BLaER1 (cell line): Measurements from ENCODE around the gene RAPGEF3.

Experiments used
- H3K27ac ChIP-seq: shearing (Covaris generic); formaldehyde crosslinking; 2 replicates; pipeline ENCODE4 v1.8.1; 2022
- H3K27me3 ChIP-seq: shearing (Covaris generic); formaldehyde crosslinking; 2 replicates; pipeline ENCODE4 v1.8.1; 2022
- H3K36me3 ChIP-seq: shearing (Covaris generic); formaldehyde crosslinking; 2 replicates; pipeline ENCODE4 v1.8.1; 2022
- H3K4me1 ChIP-seq: shearing (Covaris generic); formaldehyde crosslinking; 2 replicates; pipeline ENCODE4 v1.8.1; 2022
- H3K4me2 ChIP-seq: shearing (Covaris generic); formaldehyde crosslinking; 2 replicates; pipeline ENCODE4 v1.8.1; 2022
- H3K4me3 ChIP-seq: shearing (Covaris generic); formaldehyde crosslinking; 2 replicates; pipeline ENCODE4 v1.8.1; 2022
- H3K9ac ChIP-seq: shearing (Covaris generic); formaldehyde crosslinking; 2 replicates; pipeline ENCODE4 v1.8.1; 2022
- H3K9me3 ChIP-seq: shearing (Covaris generic); formaldehyde crosslinking; 2 replicates; pipeline ENCODE4 v1.8.1; 2022
- H4K20me1 ChIP-seq: shearing (Covaris generic); formaldehyde crosslinking; 2 replicates; pipeline ENCODE4 v1.8.1; 2022
- Cebpa-rat ChIP-seq: shearing (Covaris generic); IDR thresholded peaks from 2 replicates; pipeline ENCODE4 v1.8.1; 2022

The RAPGEF3 gene

DNA sequence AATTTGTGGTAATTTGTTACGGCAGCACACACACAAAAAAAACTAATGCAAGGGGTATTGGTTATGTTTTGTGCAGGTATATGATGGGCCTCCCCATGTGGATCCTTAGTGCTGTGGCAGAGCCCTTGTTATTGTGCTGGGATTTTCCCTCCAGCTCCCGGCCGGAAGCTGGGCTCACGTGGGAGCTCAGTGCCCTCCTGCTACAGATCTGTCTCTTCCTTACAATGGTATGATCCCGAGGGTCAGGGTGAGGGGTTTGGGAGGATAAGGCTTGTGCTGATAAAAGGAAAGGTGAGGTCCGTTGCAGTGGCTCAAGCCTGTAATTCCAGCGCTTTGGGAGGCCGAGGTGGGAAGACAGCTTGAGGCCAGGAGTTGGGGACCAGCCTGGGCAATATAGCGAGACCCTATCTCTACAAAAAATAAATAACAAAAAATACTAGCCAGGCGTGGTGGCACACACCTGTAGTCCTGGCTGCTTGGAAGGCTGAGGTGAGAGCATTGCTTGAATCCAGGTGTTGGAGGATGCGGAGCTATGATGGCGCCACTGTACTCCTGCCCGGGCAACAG lies 13.5 kb upstream of the RAPGEF3 start:
- Histone ChIP-seq H3K4me1 (peaks cover 53% of the 10 kb centered on the region), H3K4me3 (0 out of 2 replicates have a peak overlapping the region, but pooled peaks have one; percentile 83), H3K27ac (no peak overlapping the region), H3K27me3 (no peaks in the 10 kb centered on the region), H3K9me3 (no peaks in the 10 kb centered on the region), H4K20me1 (peaks cover 20% of the 10 kb centered on the region), H3K36me3 (no peaks in the 10 kb centered on the region), H3K4me2 (peak overlapping the region; percentile 94), H3K9ac (no peak overlapping the region)
- TF ChIP-seq Cebpa-rat, result no peak

DNA sequence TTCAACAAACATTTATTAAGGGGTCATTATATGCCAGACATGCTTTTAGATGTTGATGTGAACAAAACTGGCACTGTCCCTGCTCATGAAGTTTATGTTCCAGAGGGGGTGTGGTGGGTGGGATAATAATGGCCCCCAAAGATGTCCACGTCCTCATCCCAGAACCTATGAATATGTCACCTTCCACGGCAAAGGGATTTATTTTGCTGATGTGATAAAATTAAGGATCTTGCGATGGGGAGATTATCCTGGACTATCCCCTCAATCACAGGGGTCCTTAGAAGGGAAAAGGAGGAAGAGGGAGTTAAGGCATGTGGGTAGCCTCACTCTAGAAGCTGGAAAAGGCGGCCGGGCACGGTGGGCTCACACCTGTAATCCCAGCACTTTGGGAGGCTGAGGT lies 12.6 kb upstream of the RAPGEF3 start:
- no peaks in the 10 kb centered on the region for H3K27me3 ChIP-seq
- H3K36me3 ChIP-seq, result no peaks in the 10 kb centered on the region
- H4K20me1 ChIP-seq, result peaks cover 18% of the 10 kb centered on the region
- H3K9me3 ChIP-seq, result no peaks in the 10 kb centered on the region
- no peak for TF ChIP-seq Cebpa-rat
- no peak overlapping the region for H3K4me2 ChIP-seq
- H3K27ac ChIP-seq, result no peak overlapping the region
- no peak overlapping the region for H3K9ac ChIP-seq
- H3K4me3 ChIP-seq, result no peak overlapping the region
- peaks cover 53% of the 10 kb centered on the region for H3K4me1 ChIP-seq

DNA sequence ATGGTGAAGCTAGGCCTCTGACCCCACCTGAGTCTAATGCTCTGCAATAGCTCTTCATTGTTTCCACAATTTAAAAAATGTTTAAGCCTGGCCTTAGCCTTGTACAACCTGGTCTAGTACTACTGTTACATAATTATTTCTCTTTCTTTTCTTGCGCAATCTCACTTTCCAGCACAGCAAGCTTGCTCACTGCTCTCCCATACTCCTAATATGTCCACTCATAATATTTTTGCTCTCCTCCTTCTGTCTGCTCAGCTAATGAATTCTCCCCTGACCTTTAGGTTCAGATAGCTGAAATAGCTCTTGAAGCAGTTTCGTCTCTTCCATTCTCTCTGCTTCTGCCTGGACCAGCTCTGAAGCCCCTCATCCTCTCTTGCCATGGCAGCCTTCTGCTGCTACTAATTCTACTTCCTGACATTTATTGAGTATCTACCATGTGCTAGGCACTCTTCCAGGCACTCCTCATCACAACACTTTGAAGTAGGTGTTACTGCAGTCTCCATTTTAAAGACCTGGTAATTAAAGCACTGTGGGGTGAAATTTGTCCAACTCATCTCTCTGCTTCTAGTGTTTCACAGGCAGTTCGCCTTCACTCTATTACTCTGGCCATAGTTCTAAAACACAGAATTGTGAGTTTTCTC lies 11.5 kb upstream of the RAPGEF3 start:
- Histone ChIP-seq H3K27me3 (no peaks in the 10 kb centered on the region), H4K20me1 (peaks cover 7% of the 10 kb centered on the region), H3K36me3 (no peaks in the 10 kb centered on the region), H3K9me3 (no peaks in the 10 kb centered on the region), H3K27ac (no peak overlapping the region), H3K4me1 (peaks cover 53% of the 10 kb centered on the region), H3K9ac (no peak overlapping the region), H3K4me2 (no peak overlapping the region), H3K4me3 (no peak overlapping the region)
- TF ChIP-seq Cebpa-rat, result peak; percentile 94

DNA sequence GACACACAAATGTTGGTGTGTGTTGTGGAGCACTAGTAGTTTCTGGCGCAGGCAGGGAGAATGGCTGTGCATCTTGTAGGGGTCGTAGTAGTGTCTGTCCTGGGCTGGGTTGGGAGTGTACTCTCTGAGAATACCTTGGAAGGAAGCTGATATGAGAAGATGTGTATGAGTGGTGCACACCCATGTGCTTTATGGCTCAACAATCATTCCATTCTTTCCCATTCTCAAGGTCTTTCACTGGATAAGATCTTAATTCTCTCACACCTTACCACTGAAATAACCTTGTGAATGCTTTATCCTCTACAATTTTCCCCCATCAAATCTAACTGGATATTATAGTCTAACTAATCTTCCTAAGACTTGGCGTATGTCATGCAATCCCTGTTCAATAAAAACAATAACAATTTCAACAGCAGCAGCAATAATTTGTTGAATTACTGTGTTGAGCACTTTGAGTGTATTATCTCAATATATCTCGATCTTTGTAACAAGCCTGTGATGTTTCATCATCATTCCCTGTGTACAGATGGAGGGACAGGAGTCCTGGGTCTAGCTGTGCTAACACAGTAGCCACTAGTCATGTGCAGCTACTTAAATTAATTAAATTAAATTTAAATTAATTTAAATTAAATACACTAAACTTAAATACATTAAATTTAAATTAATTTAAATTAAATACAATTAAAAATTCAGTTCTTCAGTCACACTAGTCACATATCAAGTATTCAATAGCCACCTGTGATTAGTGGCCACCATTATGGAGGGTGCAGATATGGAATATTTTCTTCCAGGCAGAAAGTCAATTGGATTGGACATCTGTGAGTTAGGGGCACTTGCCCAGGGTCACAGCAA lies 10.8 kb upstream of the RAPGEF3 start:
- Histone ChIP-seq H3K4me3 (no peak overlapping the region), H3K27ac (no peak overlapping the region), H3K4me2 (no peak overlapping the region), H4K20me1 (peaks cover 1% of the 10 kb centered on the region), H3K9ac (no peak overlapping the region), H3K36me3 (no peaks in the 10 kb centered on the region), H3K9me3 (no peaks in the 10 kb centered on the region), H3K27me3 (no peaks in the 10 kb centered on the region), H3K4me1 (peaks cover 52% of the 10 kb centered on the region)
- TF ChIP-seq Cebpa-rat, result no peak

DNA sequence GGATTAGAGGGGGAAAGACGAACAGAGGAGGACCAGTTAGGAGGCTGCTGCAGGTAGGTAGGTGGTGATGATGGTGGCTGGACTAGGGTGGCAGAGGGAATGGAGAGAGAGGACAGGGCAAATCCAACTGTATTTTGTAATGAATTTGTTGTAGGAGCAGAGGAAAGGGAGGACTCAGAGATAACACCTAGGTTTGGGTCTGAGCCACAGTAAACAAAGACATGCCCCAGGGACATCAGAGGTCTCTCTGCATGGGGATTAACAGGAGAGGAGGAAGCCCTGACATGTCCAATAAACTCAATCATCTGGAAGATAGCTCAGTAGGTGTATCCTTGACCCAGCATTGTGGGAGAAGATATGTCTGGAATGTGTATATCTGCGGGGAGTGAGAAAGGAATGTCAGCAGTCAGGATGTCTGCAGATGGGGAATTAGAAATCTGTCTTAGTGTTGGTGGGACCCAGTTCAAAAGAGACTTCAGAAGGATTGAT lies 9.7 kb upstream of the RAPGEF3 start:
- Histone ChIP-seq H3K4me2 (no peak overlapping the region), H3K9me3 (no peaks in the 10 kb centered on the region), H3K36me3 (no peaks in the 10 kb centered on the region), H3K4me1 (peaks cover 54% of the 10 kb centered on the region), H3K27ac (no peak overlapping the region), H3K9ac (no peak overlapping the region), H3K27me3 (no peaks in the 10 kb centered on the region), H4K20me1 (no peaks in the 10 kb centered on the region), H3K4me3 (no peak overlapping the region)
- no peak for TF ChIP-seq Cebpa-rat

DNA sequence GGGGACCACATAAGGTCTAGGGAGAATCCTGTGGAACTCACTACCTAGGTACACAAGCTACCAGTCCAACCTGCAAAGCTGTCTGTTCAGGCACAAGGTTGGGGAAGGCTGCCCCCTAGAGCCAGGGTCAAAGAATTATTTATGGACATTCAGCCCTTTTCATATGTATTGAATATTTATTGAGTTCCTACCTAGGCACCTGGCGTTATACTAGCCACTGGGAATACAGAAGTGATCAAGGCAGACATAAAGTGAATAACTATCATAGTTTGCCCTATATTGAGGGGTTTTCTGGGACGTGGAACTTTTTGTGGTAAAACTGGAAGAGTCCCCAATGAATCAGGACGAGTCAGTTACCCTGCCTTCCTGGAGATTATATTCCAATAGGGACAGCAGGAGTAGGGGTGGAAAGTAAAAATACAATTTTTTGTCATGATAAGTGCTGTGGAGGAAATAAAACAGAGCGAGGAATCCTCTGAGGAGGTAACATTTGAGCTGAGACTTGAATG lies 8.6 kb upstream of the RAPGEF3 start:
- H3K9ac ChIP-seq, result no peak overlapping the region
- no peaks in the 10 kb centered on the region for H3K36me3 ChIP-seq
- H3K27ac ChIP-seq, result no peak overlapping the region
- H3K4me3 ChIP-seq, result no peak overlapping the region
- H3K9me3 ChIP-seq, result no peaks in the 10 kb centered on the region
- no peak for TF ChIP-seq Cebpa-rat
- no peaks in the 10 kb centered on the region for H3K27me3 ChIP-seq
- peaks cover 59% of the 10 kb centered on the region for H3K4me1 ChIP-seq
- H4K20me1 ChIP-seq, result no peaks in the 10 kb centered on the region
- H3K4me2 ChIP-seq, result peak overlapping the region; percentile 47

DNA sequence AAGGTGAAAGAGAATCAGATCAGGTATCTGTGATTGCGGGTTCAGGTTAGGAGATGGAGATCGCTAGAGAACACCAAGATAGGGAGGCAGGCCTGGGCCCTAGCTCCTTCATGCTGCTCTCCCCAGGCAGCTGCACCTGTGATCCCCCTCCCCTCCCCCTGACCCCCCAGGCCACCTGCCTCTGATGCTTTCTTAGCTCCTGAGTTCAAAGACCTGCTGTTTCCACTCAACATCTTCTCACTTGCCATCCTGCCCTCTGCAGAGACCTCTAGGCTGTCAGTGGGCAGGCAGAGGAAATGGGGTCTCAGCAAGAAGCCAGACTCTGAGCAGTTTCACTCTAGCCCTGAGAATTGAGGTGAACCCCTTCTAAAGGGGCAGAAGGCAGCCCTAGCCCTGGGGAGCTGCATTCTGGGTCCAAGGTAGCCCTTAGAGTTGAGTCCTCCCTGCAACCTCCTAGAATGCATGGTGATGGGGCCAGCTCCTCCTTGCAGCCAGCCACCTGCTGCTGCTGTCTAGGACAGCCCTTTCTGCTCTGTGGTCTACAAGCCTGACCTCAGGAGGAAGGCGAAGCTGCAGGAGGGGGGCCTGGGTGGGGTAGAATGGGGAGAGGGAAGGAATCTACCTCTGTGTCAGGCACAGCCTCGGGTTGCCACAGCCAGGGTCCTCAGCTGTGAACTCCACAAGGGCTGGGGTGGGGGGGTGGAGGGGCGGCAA lies 8.0 kb upstream of the RAPGEF3 start:
- Histone ChIP-seq H3K27me3 (no peaks in the 10 kb centered on the region), H3K27ac (no peak overlapping the region)

GRCh38 chr12:47763481-47764346 lies 5.0 kb upstream of the RAPGEF3 start:
- peak overlapping the region; percentile 77 for H3K4me2 ChIP-seq
- TF ChIP-seq Cebpa-rat, result no peak
- no peak overlapping the region for H3K9ac ChIP-seq
- H4K20me1 ChIP-seq, result no peaks in the 10 kb centered on the region
- H3K4me3 ChIP-seq, result no peak overlapping the region
- H3K4me1 ChIP-seq, result peaks cover 84% of the 10 kb centered on the region
- H3K36me3 ChIP-seq, result no peaks in the 10 kb centered on the region
- peak overlapping the region; percentile 46 for H3K27ac ChIP-seq
- no peaks in the 10 kb centered on the region for H3K9me3 ChIP-seq
- H3K27me3 ChIP-seq, result no peaks in the 10 kb centered on the region

More for the DNA sequence above, 8.0 kb upstream of the RAPGEF3 start:
- no peak overlapping the region for H3K4me3 ChIP-seq
- no peaks in the 10 kb centered on the region for H4K20me1 ChIP-seq
- no peak for TF ChIP-seq Cebpa-rat
- peaks cover 60% of the 10 kb centered on the region for H3K4me1 ChIP-seq
- H3K36me3 ChIP-seq, result no peaks in the 10 kb centered on the region
- peak overlapping the region; percentile 47 for H3K4me2 ChIP-seq
- H3K9me3 ChIP-seq, result no peaks in the 10 kb centered on the region
- no peak overlapping the region for H3K9ac ChIP-seq
